Effector CD4-positive, alpha-beta T cell (primary cell): ENCODE data around the gene SPRR2B. TPM values are rescaled to one million over a fixed set of nuclear protein-coding genes. Genes with fewer than 3 reads are reported as not detected.
"Not testable (repeated sequence)": the region's sequence is repeated elsewhere in the genome, so short reads cannot be mapped to it uniquely, and the experiment has no call there.

ENCODE experiments used
- DNase-seq: peaks from one replicate; pipeline ENCODE4 v3.0.0-alpha.2; 2020
- total RNA-seq: gene quantifications from one replicate; lab custom pipeline; 2026; lab: John Stamatoyannopoulos, UW

Gene SPRR2B
- total RNA-seq = not detected

DNA sequence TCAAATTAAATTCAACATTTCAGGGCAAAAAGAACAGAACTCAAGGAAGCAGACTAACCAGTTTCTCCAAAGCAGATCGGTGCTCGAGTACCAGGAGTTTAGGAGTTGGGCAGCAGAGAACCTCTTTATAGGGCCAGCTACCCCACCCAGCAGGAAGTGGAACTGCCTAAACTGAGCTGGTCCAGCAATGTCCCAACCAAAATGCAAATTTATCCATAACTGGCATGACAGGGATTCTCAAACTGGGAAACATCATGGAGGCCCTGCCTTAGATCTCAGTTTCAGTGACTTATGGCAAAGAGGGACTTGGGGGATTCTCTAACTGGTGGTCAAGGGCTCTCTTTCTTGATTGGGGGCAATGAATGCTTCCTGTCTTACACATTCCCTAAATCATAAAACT, at the start of gene SPRR2B:
TSS of gene SPRR2B (minus strand) at position 101 of the 400 bp plus-strand sequence. CDS start 772 bp downstream, outside the sequence.
- no peak for DNase-seq

DNA sequence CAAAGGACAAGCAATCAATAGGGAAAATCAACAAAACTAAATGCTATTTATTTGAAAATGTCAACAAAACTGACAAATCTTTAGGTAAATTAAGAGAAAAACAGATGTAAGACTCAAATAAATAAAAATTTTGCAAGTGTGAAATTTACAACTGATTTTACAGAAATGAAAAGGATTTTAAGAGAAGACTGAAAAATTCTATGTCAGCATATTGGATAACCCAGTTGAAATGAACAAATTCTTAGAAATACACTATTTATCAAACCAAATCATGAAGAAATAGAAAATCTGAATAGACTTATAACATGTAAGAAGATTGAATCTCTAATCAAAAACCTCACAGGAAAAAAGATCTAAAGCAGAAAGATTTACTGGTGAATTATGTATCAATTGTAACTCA, 49.5 kb upstream of the SPRR2B start:
- no peak for DNase-seq

DNA sequence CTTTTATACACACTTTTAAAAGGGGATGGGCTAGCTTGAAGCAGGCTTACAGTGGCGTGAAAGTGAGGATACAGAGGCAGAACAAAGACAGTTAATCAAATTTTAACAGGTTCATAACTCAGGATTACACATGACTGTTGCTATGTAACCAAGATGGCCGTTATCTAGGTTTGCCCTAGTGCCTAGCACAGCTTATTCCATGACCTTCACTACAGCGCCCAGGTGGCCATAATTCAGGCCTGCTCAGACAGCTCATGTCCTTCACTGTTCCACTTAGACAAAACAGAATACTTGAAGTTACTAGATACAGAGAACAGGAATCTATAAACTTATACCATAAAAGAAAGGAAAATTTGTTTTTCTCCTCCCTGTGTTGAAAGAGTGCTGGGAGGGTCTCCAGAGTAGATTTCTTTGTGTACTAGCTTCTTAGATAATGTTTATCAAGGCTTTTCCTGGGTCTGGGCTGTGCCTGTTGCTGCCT, 48.1 kb upstream of the SPRR2B start:
- no peak for DNase-seq

DNA sequence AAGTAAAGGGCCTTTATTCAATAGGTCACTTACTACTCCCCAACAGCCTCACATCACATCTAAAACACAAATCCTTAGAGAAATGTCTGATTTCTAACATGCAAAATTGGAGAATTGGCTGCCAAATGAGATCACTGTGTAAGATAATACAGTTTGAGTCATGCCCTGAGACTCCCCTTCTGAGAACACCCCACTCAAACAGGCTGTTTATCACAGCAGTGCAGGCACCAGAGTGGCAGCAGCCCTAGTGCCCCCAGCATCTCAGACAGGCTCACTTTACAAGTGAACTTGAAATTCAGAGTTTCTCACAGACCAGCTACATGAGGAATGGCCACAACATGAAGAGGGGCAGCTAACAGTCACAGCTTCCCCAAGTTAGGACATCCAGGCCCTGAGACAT, 43.9 kb upstream of the SPRR2B start:
- not testable (repeated sequence) for DNase-seq

GRCh38 chr1:153113416-153113815, 42.0 kb upstream of the SPRR2B start, which contains the start of gene SPRR2F:
Gene SPRR2F (minus strand): TSS chr1:153113516. CDS start chr1:153112733, 783 bp downstream.
- DNase-seq = no peak

DNA sequence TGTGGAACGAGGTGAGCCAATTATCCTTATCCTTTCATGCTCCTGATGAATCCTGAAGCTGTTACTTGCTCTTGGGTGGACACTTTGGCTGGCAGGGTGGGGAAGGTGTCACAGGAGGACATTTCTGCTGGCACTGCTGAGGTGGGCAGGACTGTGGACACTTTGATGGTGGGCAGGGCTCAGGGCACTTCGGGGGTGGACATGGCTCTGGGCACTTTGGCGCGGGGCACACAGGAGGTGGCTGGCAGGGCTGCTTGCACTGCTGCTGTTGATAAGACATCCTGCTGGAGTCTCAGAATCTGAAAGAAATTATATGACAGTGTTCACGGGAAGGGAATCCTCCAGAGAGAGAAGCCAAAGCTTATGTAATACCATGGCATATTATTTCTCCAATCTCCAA, 41.0 kb upstream of the SPRR2B start:
- not testable (repeated sequence) for DNase-seq

- no peak for DNase-seq
These were observed 28.8 kb upstream of the SPRR2B start for GRCh38 chr1:153100245-153100644.

DNA sequence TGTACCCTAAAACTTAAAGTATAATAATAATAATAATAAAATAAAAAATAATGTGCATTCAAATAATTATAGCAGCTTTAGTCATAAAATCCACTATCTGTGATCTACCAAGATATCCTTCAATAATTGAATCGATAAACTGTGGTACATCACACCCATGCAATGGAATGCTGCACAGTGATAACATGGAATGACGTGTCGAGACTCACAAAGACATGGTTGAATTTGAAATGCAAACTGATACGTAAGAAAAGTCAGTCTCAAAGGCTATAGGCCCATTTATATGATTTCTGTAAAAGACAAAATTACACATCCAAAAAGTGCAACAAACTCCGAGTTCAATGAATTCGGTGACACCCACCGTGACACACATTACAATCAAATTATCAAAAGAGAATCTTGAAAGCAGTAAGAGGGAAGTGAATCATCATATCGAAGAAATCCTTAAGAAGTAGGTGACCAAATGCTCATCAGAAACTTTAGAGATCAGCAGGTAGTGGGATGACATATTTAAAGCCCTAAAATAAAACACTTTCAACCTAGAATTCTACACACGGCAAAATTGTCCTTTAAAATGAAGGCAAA, 28.1 kb upstream of the SPRR2B start:
- no peak for DNase-seq

- no peak for DNase-seq
These were observed 24.4 kb upstream of the SPRR2B start for GRCh38 chr1:153095764-153096163.

GRCh38 chr1:153094426-153094825, 23.0 kb upstream of the SPRR2B start, which contains the start of gene SPRR2E:
Gene SPRR2E (minus strand): TSS chr1:153094526. CDS start chr1:153093751, 775 bp downstream.
- no peak for DNase-seq

DNA sequence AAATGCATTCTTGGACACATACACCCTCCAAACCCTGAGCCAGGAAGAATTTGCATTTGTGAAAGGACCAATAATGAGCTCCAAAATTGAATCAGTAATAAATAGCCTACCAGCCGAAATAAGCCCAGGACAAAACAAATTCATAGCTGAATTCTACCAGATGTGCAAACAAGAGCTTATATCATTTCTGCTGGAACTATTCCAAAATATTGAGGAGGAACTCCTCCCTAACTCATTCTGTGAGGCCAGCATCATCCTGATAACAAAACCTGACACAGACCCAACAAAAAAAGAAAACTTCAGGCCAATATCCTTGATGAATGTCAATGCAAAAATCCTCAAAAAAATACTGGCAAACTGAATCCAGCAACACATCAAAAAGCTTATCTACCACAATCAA, 16.2 kb upstream of the SPRR2B start:
- DNase-seq = no peak

GRCh38 chr1:153081736-153082135, 10.3 kb upstream of the SPRR2B start:
- DNase-seq = no peak

DNA sequence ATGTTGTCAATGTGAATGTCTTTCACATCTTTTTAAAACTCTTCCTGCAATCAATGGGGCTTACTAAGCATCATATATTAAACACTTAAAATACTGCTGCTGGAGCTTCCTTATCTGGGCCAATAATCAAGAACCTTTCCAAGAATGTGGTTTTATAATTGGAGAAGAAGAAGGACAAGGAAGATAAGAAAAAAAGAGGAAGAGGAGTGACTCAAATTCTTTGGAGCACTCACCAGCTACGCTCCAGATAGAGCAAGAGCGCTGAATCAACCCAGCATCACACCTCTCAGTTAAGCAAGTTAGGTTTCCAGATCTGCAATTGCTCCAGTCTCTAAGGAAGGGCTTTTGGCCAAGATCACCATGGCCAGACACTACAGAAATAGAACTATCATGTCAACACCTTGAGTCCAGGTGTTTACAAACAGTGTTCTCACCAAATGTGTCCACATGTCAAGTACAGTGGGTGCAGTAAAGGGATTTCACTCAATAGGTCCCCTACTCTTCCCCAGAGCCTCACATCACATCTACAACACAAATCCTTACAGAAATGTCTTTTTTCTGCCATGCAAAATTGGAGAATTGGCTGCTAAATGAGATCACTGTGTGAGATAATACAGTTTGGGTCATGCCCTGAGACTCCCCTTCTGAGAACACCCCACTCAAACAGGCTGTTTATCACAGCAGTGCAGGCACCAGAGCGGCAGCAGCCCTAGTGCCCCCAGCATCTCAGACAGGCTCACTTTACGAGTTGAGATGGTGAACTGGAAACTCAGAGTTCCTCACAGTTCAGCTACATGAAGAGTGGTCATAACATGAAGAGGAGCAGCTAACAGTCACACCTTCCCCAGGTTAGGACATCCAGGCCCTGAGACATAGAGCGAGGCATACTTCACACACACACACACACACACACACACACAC, 1.7 kb upstream of the SPRR2B start:
- no peak for DNase-seq

- no peak for DNase-seq
These were observed 1.2 kb downstream of the SPRR2B start for GRCh38 chr1:153070243-153070642.

DNA sequence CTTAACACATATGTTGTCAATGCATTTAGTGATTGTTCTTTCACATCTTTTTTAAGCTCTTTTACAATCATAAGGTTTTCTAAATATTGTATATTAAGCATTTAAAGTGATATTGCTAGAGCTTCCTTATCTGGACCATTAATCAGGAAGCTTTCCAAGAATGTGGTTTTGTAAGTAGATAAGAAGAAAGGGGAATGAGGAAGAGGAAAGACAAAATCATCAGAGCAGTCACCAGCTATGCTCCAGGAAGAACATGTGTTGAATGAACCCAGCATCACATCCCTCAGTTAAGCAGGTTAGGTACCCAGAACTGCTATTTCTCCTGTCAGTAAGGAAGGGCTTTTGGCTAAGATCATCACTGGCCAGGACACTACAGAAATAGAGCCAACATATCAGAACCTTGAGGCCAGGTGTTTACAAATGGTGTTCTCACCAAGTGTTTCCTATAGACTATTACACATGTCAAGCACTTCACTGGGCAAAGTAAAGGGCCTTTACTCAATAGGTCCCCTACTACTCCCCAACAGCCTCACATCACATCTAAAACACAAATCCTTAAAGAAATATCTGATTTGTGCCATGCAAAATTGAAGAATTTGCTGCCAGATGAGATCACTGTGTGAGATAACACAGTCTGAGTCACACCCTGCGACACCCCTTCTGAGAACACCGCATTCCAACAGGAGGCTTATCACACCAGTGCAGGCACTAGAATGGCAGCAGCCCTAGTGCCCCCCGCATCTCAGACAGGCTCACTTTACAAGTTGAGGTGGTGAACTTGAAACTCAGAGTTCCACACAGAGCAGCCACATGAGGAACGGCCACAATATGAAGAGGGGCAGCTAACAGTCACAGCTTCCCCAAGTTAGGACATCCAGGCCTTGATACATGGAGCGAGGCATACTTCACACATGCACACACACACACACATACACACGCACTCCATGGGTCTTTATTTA, 12.3 kb downstream of the SPRR2B start:
- no peak for DNase-seq

- DNase-seq = no peak
These were observed 13.3 kb downstream of the SPRR2B start for GRCh38 chr1:153058154-153058553.

- no peak for DNase-seq
These were observed 14.0 kb downstream of the SPRR2B start, which contains the start of gene SPRR2A for GRCh38 chr1:153057375-153057774. Gene SPRR2A (minus strand): TSS chr1:153057512. CDS start chr1:153056735, 777 bp downstream.

DNA sequence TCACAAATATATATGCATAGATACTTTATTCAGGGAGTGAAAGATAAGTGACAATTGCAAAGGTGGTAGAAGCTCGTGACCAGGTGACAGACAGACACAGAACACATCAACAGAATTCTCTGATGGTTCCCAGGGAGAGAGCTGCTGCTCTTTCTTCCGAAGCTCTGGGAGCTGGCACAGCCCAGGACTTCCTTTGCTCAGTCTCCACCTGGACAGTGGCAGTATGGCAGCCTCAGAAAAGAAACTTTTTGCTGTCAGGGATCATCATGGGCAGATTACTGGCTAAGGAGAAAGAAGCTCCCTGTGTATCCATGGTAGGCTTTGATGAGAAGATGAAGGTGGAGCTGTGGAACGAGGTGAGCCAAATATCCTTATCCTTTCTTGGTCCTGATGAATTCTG, 15.3 kb downstream of the SPRR2B start:
- DNase-seq = not testable (repeated sequence)

DNA sequence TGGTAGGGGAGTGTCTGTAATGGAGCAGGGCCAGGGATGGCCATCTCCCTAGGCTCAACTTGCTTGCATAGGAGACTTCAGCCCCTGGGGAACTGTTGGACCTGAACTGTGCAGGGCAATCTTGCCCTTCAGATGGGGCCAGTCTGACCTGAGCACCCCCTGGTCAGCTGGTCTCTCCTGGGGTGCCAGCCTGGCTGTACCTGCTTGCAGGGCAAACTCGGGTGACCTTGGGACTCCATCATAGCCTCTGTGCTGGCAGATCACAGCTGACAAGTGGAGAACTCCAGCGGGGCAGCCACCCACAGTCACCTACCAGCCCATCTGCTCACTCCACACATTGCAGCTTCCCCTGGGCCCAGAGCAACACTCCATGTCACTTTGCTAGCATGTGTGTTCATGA, 22.2 kb downstream of the SPRR2B start:
- no peak for DNase-seq

DNA sequence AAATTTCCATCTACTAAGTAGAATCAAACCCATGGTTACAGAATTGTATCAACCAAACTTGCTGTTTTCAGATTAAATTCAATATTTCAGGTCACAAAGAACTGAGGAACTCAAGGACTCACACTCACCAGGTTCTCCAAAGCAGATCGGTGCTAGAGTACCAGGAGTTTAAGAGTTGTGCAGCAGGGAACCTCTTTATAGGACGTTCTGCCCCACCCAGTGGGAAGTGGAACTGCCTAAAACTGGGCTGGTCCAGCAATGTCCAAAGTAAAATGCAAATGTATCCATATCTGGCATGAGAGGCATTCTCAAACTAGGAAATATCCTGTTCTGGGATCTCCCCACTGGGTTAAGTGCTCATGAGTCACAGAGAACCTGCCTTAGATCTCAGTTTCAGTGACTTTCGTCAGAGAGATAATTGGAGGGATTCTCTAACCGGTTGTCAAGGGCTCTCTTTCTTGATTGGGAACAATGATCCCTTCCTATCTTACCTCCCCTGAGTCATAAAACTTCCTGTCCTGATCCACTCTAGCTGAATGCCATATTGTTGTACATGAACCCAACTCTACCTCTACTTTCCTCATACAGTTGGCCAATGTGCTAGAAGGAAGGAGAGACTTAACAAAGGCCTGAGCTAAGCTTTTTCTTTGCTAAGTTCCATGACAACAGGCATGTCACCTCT, 30.3 kb downstream of the SPRR2B start, which contains the start of gene SPRR2D:
TSS of gene SPRR2D (minus strand) at position 171 of the 682 bp plus-strand sequence. CDS start 774 bp downstream, outside the sequence.
- DNase-seq = no peak

- DNase-seq = no peak
These were observed 36.2 kb downstream of the SPRR2B start for GRCh38 chr1:153035211-153035610.
